Keratinocyte (primary cell): Measurements from ENCODE around the gene C3orf49. TPM values are rescaled to one million over a fixed set of nuclear protein-coding genes. Genes with fewer than 3 reads are reported as not detected.

Source experiments
- DNase-seq: peaks from one replicate; pipeline ENCODE4 v3.0.0-alpha.2; 2011; ENCODE audit warnings: low read depth, missing footprints, low spot score
- FAIRE-seq: peaks from 2 replicates; lab custom pipeline; 2011; peaks lifted over from hg19 to GRCh38; lab: Jason Lieb, UNC
- H2AFZ ChIP-seq: 2 replicates; pipeline ENCODE4 v1.6.0; 2012; ENCODE audit warnings: low read length, control low read depth, inconsistent platforms; ENCODE audit not compliant: control insufficient read depth
- H3K27ac ChIP-seq: 2 replicates; pipeline ENCODE4 v1.5.1; 2011; ENCODE audit warnings: low read length; ENCODE audit not compliant: control insufficient read depth, insufficient read depth
- H3K27me3 ChIP-seq: 3 replicates; pipeline ENCODE4 v1.6.0; 2011; ENCODE audit warnings: low read length; ENCODE audit not compliant: control insufficient read depth, insufficient read depth; ENCODE audit errors: extremely low read depth
- H3K36me3 ChIP-seq, 2 experiments: 2 replicates in 1 of 2; 3 replicates in 1 of 2; pipeline ENCODE4 v1.5.1; 2011; ENCODE audit warnings: low read length in 2 of 2, mild to moderate bottlenecking in 1 of 2; ENCODE audit not compliant: control insufficient read depth in 2 of 2, insufficient read depth in 2 of 2; ENCODE audit errors: extremely low read depth in 1 of 2
- H3K4me1 ChIP-seq: 3 replicates; pipeline ENCODE4 v1.5.1; 2011; ENCODE audit warnings: low read length; ENCODE audit not compliant: control insufficient read depth, insufficient read depth; ENCODE audit errors: extremely low read depth
- H3K4me2 ChIP-seq: 3 replicates; pipeline ENCODE4 v1.6.0; 2011; ENCODE audit warnings: low read depth, low read length; ENCODE audit not compliant: control insufficient read depth, insufficient read depth; ENCODE audit errors: extremely low read depth
- H3K4me3 ChIP-seq, 3 experiments: fragments of 200-600 bp in 1 of 3; sonication (generic) in 1 of 3; 2 replicates in 2 of 3; 3 replicates in 1 of 3; pipeline ENCODE4 v1.5.1; 2011 to 2016; ENCODE audit warnings: low read length in 3 of 3, mild to moderate bottlenecking in 3 of 3, control low read depth in 2 of 3, inconsistent platforms in 1 of 3, low read depth in 1 of 3, mixed read lengths in 1 of 3, mixed run types in 1 of 3, moderate library complexity in 1 of 3; ENCODE audit not compliant: control insufficient read depth in 2 of 3, insufficient read depth in 2 of 3; ENCODE audit errors: extremely low read depth in 1 of 3
- H3K79me2 ChIP-seq: 2 replicates; pipeline ENCODE4 v1.6.0; 2012; ENCODE audit warnings: low read length; ENCODE audit not compliant: control insufficient read depth, insufficient read depth
- H3K9ac ChIP-seq: 3 replicates; pipeline ENCODE4 v1.6.0; 2011; ENCODE audit warnings: low read length; ENCODE audit not compliant: control insufficient read depth, insufficient read depth; ENCODE audit errors: extremely low read depth
- H3K9me1 ChIP-seq: 3 replicates; pipeline ENCODE4 v1.6.0; 2011; ENCODE audit warnings: low read length; ENCODE audit not compliant: control insufficient read depth, insufficient read depth; ENCODE audit errors: extremely low read depth
- H3K9me3 ChIP-seq: 2 replicates; pipeline ENCODE4 v1.5.1; 2012; ENCODE audit warnings: low read depth, low read length; ENCODE audit not compliant: control insufficient read depth
- H4K20me1 ChIP-seq: 3 replicates; pipeline ENCODE4 v1.6.0; 2011; ENCODE audit warnings: low read length; ENCODE audit not compliant: control insufficient read depth, insufficient read depth; ENCODE audit errors: extremely low read depth
- CTCF ChIP-seq, 3 experiments: IDR thresholded peaks in 1 of 3; conservative IDR thresholded peaks in 1 of 3; optimal IDR thresholded peaks in 1 of 3; 2 replicates in 2 of 3; 3 replicates in 1 of 3; pipeline versions ENCODE3 to v1.5.1; 2011; ENCODE audit warnings: low read length in 3 of 3, mild to moderate bottlenecking in 3 of 3, moderate library complexity in 2 of 3, control low read depth in 1 of 3, inconsistent platforms in 1 of 3; ENCODE audit not compliant: insufficient read depth in 2 of 3; ENCODE audit errors: extremely low read depth in 1 of 3
- EZH2 ChIP-seq: IDR thresholded peaks from one replicate; pipeline ENCODE4 v1.6.1; 2012; ENCODE audit warnings: inconsistent platforms, mild to moderate bottlenecking, low read length, moderate library complexity
- dilution Hi-C: fragments of 300-500 bp; cut with MboI; formaldehyde crosslinking; loops from one replicate; pipeline ENCODE4 v1.7.0; 2020; ENCODE audit warnings: low sequenced_read_pairs; ENCODE audit not compliant: extremely low pct_ligation_motif_present
- polyA plus RNA-seq, 5 experiments: library from polyadenylated mRNA; depleted of rRNA in 3 of 5; stranded (reverse) in 3 of 5; stranded (forward) in 1 of 5; unstranded in 1 of 5; fragments of >200 nt; gene quantifications; 1 replicate in 1 of 5; 2 replicates in 3 of 5; 3 replicates in 1 of 5; pipeline versions ENCODE4 v1.2.1 to v1.2.3, GENCODE V29; 2011 to 2012; ENCODE audit warnings: missing spikeins in 2 of 5, low read depth in 1 of 5, low replicate concordance in 1 of 5

Gene C3orf49
- polyA plus RNA-seq, 1 donor (not counting 4 experiments of a cell fraction or from before 2014, with no cell fraction given), result not detected

- no peaks in the 10 kb centered on the region for H3K36me3 ChIP-seq
- no peaks in the 10 kb centered on the region for H4K20me1 ChIP-seq
- dilution Hi-C loops, result no loop called here
- H3K27ac ChIP-seq, result no peak overlapping the region
- DNase-seq (no peak), FAIRE-seq (no peak)
- H3K9me3 ChIP-seq, result no peaks in the 10 kb centered on the region
- no peak overlapping the region for H2AFZ ChIP-seq
- H3K4me2 ChIP-seq, result no peak overlapping the region
- H3K27me3 ChIP-seq, result no peaks in the 10 kb centered on the region
- H3K4me1 ChIP-seq, result peaks cover 21% of the 10 kb centered on the region
- H3K9ac ChIP-seq, result no peak overlapping the region
- no peaks in the 10 kb centered on the region for H3K9me1 ChIP-seq
- H3K4me3 ChIP-seq, result no peak overlapping the region
- H3K79me2 ChIP-seq, result peaks cover 76% of the 10 kb centered on the region
- TF ChIP-seq CTCF (optimal IDR thresholded peaks at IDR 0.05 in 1 of 3, IDR thresholded peaks at IDR 0.05 in 1 of 3, conservative IDR thresholded peaks at IDR 0.05 in 1 of 3; ENCODE audit: extremely low read depth in 1 of 3, insufficient read depth in 2 of 3, low read length in 3 of 3) (no peak), EZH2 (no peak)
These were observed 48.1 kb downstream of the C3orf49 start for GRCh38 chr3:63867225-63867624.

DNA sequence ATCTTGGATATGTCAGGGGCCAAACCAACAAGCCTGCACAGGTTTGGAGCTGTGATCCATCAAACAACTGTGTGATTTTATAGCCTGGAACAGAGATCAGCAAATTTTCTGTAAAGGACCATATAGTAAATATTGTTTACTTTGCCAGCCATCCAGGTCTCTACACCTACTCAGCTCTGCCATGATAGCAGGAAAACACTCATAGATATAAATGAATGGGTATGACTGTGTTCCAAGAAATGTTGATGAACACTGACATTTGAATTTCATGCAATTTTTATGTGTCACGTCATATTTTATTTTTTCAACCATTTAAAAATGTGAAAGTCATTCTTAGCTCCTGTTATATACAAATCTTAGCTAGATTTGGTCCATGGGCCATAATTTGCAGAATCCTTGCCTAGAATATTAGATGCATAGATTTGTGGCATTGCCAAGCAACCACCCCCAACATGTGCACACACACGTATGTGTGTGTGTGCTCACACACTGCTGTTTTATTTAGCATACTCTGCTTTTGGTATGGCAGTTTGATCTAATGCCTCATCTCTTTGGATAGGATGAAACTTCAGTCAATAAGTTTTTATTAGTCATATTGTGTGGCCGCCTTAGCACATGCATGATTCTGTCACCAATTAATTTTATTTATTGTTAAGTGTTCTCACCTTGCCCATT is 51.0 kb downstream of the C3orf49 start:
- no peak overlapping the region for H3K4me3 ChIP-seq
- H3K4me1 ChIP-seq, result peaks cover 21% of the 10 kb centered on the region
- FAIRE-seq, result no peak
- H3K27me3 ChIP-seq, result no peaks in the 10 kb centered on the region
- H3K9me3 ChIP-seq, result no peaks in the 10 kb centered on the region
- H3K9ac ChIP-seq, result no peak overlapping the region
- H3K36me3 ChIP-seq, result no peaks in the 10 kb centered on the region
- H4K20me1 ChIP-seq, result no peaks in the 10 kb centered on the region
- no peak overlapping the region for H2AFZ ChIP-seq
- H3K27ac ChIP-seq, result no peak overlapping the region
- H3K79me2 ChIP-seq, result peaks cover 75% of the 10 kb centered on the region
- no peak for TF ChIP-seq EZH2
- dilution Hi-C loops, result no loop called here
- no peak for DNase-seq
- H3K9me1 ChIP-seq, result no peaks in the 10 kb centered on the region
- H3K4me2 ChIP-seq, result no peak overlapping the region

GRCh38 chr3:63870615-63871005 is 51.5 kb downstream of the C3orf49 start:
- no peak overlapping the region for H2AFZ ChIP-seq
- FAIRE-seq, result no peak
- DNase-seq, result no peak
- dilution Hi-C loops, result no loop called here
- H3K27me3 ChIP-seq, result no peaks in the 10 kb centered on the region
- H3K4me1 ChIP-seq, result peaks cover 19% of the 10 kb centered on the region
- H3K9me3 ChIP-seq, result no peaks in the 10 kb centered on the region
- H3K9ac ChIP-seq, result no peak overlapping the region
- H3K36me3 ChIP-seq, result no peaks in the 10 kb centered on the region
- no peak overlapping the region for H3K4me3 ChIP-seq
- H3K79me2 ChIP-seq, result peaks cover 77% of the 10 kb centered on the region
- H3K9me1 ChIP-seq, result no peaks in the 10 kb centered on the region
- H4K20me1 ChIP-seq, result no peaks in the 10 kb centered on the region
- no peak overlapping the region for H3K4me2 ChIP-seq
- H3K27ac ChIP-seq, result no peak overlapping the region
- no peak for TF ChIP-seq EZH2
- no peak for TF ChIP-seq CTCF (optimal IDR thresholded peaks at IDR 0.05 in 1 of 3, IDR thresholded peaks at IDR 0.05 in 1 of 3, conservative IDR thresholded peaks at IDR 0.05 in 1 of 3; ENCODE audit: extremely low read depth in 1 of 3, insufficient read depth in 2 of 3, low read length in 3 of 3)
